HAP-1 (cell line): ENCODE results near the gene SP140.
"Not testable (repeated sequence)": the region's sequence is repeated elsewhere in the genome, so short reads cannot be mapped to it uniquely, and the experiment has no call there.

Experiments
- DNase-seq, 2 experiments: peaks; one replicate each; pipeline ENCODE4 v3.0.0-alpha.2; 2016 to 2020; ENCODE audit warnings: low spot score in 2 of 2
- H3K27me3 ChIP-seq: fragments of 250-450 bp; sonication (Bioruptor Pico); 2 replicates; pipeline ENCODE4 v1.5.1; 2020; ENCODE audit warnings: low read depth, mild to moderate bottlenecking, moderate library complexity
- H3K36me3 ChIP-seq: fragments of 250-450 bp; sonication (Bioruptor Pico); replicated peaks from 2 replicates; pipeline ENCODE4 v1.5.1; 2020; ENCODE audit warnings: mild to moderate bottlenecking
- H3K4me1 ChIP-seq: fragments of 250-450 bp; sonication (Bioruptor Pico); 2 replicates; pipeline ENCODE4 v1.5.1; 2020; ENCODE audit warnings: mild to moderate bottlenecking
- H3K4me3 ChIP-seq: fragments of 250-450 bp; sonication (Bioruptor Pico); 2 replicates; pipeline ENCODE4 v1.5.1; 2020; ENCODE audit warnings: mild to moderate bottlenecking, moderate library complexity
- H3K9me3 ChIP-seq: fragments of 250-450 bp; sonication (Bioruptor Pico); 2 replicates; pipeline ENCODE4 v1.5.1; 2020; ENCODE audit warnings: mild to moderate bottlenecking, moderate library complexity
- in situ Hi-C: fragments of 300-500 bp; cut with MboI; formaldehyde crosslinking; loops from 3 replicates; pipeline ENCODE4 v1.14.3; 2020; ENCODE audit warnings: low sequenced_read_pairs, inconsistent platforms, mixed read lengths

SP140 gene

DNA sequence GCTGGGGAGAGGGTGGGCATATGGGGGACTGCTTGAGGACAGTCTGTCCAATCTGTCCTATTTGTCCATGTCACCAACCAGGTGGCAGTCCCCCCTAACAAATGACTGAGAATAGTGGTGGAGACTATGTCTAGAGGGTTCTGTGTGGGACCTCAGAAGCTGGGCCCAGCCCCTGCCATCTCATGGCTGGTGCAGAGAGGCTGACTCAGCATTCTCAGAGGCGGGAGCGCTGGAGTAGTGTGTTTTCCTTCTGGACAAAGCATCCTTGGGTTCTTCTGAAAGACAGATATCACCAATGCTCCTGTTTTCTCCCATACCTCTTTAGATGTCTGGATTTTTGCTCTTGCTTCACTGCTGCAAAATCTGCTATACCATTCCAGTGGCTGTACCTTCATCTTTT lies 57.4 kb downstream of the SP140 start:
- Histone ChIP-seq H3K9me3 (no peaks in the 10 kb centered on the region), H3K27me3 (no peaks in the 10 kb centered on the region)
- in situ Hi-C loops = no loop called here

DNA sequence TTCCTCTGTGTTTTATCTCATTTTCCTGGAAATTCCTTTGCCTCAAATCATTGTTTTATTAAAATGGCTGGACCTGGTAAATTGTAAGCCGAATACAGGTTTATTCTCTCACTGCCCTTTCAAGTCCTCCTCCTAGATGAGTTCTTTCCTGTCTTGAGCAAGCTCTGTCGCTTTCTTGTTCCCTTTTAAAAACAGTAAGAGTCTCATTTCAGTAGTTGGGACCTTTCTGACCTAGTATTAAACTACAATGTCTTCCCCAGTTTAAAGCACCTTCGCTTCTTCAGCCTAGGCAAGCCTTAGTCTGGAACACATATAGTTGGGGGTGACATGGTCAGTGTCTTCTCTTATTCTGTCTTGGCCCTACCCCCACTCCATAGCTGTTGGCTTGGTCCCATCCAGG lies 60.5 kb downstream of the SP140 start:
- no peak overlapping the region for H3K4me3 ChIP-seq
- H3K4me1 ChIP-seq = no peaks in the 10 kb centered on the region
- no peak for DNase-seq
- H3K27me3 ChIP-seq = no peaks in the 10 kb centered on the region
- H3K36me3 ChIP-seq = no peaks in the 10 kb centered on the region
- H3K9me3 ChIP-seq = no peaks in the 10 kb centered on the region
- in situ Hi-C loops = no loop called here

More for the DNA sequence above, 57.4 kb downstream of the SP140 start:
- DNase-seq = no peak
- H3K36me3 ChIP-seq = no peaks in the 10 kb centered on the region
- H3K4me1 ChIP-seq = no peaks in the 10 kb centered on the region
- no peak overlapping the region for H3K4me3 ChIP-seq

GRCh38 chr2:230289311-230289710 lies 63.8 kb downstream of the SP140 start:
- H3K9me3 ChIP-seq, H3K4me3 ChIP-seq, H3K36me3 ChIP-seq, H3K4me1 ChIP-seq, in situ Hi-C loops, H3K27me3 ChIP-seq: not testable (repeated sequence)
- DNase-seq = peak in 1 of 2 experiments; percentile 24

- DNase-seq = no peak
- in situ Hi-C loops = no loop called here
Observed at GRCh38 chr2:230295192-230295591, 69.7 kb downstream of the SP140 start.

DNA sequence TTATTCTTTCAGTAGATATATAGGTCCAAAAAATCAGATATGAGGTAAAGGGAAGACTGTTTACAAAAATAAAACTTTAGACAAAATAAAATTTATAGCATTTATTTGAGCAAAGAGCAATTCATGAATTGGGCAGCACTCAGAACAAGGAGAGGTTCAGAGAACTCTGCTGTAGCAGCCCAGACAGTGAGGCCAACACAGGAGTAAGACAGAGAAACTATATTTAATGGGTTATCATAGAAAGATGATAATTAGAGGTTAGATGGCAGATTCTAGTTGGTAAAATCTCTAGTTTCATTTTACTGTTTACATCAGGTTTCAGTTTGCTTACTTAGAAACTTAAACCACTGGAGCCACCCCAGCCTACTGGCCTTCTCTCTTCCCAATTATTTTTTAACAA lies 71.4 kb downstream of the SP140 start:
- no peak for DNase-seq
- Histone ChIP-seq H3K27me3 (no peaks in the 10 kb centered on the region), H3K36me3 (no peaks in the 10 kb centered on the region), H3K4me3 (no peak overlapping the region), H3K4me1 (no peaks in the 10 kb centered on the region), H3K9me3 (no peaks in the 10 kb centered on the region)
- in situ Hi-C loops = no loop called here

More at GRCh38 chr2:230295192-230295591, 69.7 kb downstream of the SP140 start:
- no peaks in the 10 kb centered on the region for H3K36me3 ChIP-seq
- no peaks in the 10 kb centered on the region for H3K27me3 ChIP-seq
- H3K4me3 ChIP-seq = no peak overlapping the region
- no peaks in the 10 kb centered on the region for H3K4me1 ChIP-seq
- no peaks in the 10 kb centered on the region for H3K9me3 ChIP-seq

GRCh38 chr2:230299618-230300017 lies 74.1 kb downstream of the SP140 start:
- in situ Hi-C loops = no loop called here
- H3K36me3 ChIP-seq = no peaks in the 10 kb centered on the region
- H3K9me3 ChIP-seq = no peaks in the 10 kb centered on the region
- H3K27me3 ChIP-seq = no peaks in the 10 kb centered on the region
- no peak overlapping the region for H3K4me3 ChIP-seq
- H3K4me1 ChIP-seq = no peaks in the 10 kb centered on the region
- no peak for DNase-seq

GRCh38 chr2:230305416-230306275 lies 80.1 kb downstream of the SP140 start:
- no peaks in the 10 kb centered on the region for H3K27me3 ChIP-seq
- H3K4me3 ChIP-seq = no peak overlapping the region
- no peaks in the 10 kb centered on the region for H3K4me1 ChIP-seq
- H3K9me3 ChIP-seq = no peaks in the 10 kb centered on the region
- in situ Hi-C loops = no loop called here
- DNase-seq = no peak
- H3K36me3 ChIP-seq = no peaks in the 10 kb centered on the region

- Histone ChIP-seq H3K4me3 (no peak overlapping the region), H3K36me3 (no peaks in the 10 kb centered on the region), H3K9me3 (no peaks in the 10 kb centered on the region), H3K4me1 (no peaks in the 10 kb centered on the region), H3K27me3 (no peaks in the 10 kb centered on the region)
- DNase-seq = no peak
- in situ Hi-C loops = no loop called here
Observed at GRCh38 chr2:230306474-230306873, 80.9 kb downstream of the SP140 start.

GRCh38 chr2:230307485-230307884 lies 81.9 kb downstream of the SP140 start:
- H3K4me1 ChIP-seq = no peaks in the 10 kb centered on the region
- H3K4me3 ChIP-seq = no peak overlapping the region
- H3K9me3 ChIP-seq = no peaks in the 10 kb centered on the region
- no peaks in the 10 kb centered on the region for H3K27me3 ChIP-seq
- no peaks in the 10 kb centered on the region for H3K36me3 ChIP-seq
- in situ Hi-C loops = no loop called here
- no peak for DNase-seq

GRCh38 chr2:230308402-230309000 lies 83.0 kb downstream of the SP140 start:
- Histone ChIP-seq H3K4me3 (no peak overlapping the region), H3K36me3 (no peaks in the 10 kb centered on the region), H3K4me1 (no peaks in the 10 kb centered on the region), H3K27me3 (no peaks in the 10 kb centered on the region), H3K9me3 (no peaks in the 10 kb centered on the region)
- in situ Hi-C loops = no loop called here
- DNase-seq = no peak

DNA sequence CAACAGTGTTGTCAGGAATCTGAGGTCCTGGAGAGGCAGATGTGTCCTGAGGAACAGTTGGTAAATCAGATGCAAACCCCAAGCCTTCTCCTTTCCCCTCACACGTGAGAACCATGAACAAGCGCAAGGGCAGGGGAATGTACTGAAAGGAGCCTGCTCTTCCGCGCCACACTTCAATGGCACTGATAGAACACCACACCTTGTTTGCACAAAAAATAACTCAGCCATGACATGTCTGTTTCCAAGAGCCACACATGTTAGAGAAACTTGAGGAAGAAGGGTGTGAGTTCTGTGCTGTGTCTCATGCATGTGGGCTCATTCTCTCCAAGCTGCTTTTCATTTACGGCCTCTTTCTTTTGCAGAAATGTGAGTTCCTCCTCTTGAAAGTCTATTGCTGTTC lies 85.3 kb downstream of the SP140 start:
- H3K4me1 ChIP-seq, in situ Hi-C loops, H3K4me3 ChIP-seq, H3K27me3 ChIP-seq, H3K9me3 ChIP-seq, H3K36me3 ChIP-seq, DNase-seq: not testable (repeated sequence)

DNA sequence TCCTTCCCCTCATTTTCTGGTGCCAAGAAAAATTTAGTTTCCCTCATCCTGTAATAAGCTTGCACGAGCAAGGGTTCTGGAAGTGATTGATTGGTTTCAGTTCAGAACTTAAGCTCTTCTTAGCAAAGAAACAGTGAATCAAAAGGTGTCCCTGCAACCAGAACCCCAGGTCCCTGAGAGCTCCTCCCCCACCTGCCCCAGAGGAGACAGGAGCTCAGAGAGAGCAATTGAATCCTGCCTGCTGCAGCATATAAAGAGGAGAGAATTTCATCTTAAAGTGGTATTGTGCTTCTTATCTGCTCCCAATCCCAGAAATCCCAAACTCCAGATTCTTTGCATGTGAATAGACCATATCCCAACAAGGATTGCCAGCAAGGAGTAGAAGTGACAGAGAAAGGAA lies 86.1 kb downstream of the SP140 start:
- DNase-seq, in situ Hi-C loops, H3K4me3 ChIP-seq, H3K36me3 ChIP-seq, H3K4me1 ChIP-seq, H3K27me3 ChIP-seq, H3K9me3 ChIP-seq: not testable (repeated sequence)

GRCh38 chr2:230312638-230313037 lies 87.1 kb downstream of the SP140 start:
- Histone ChIP-seq H3K27me3 (no peaks in the 10 kb centered on the region), H3K4me3 (no peak overlapping the region), H3K9me3 (no peaks in the 10 kb centered on the region), H3K4me1 (no peaks in the 10 kb centered on the region), H3K36me3 (no peaks in the 10 kb centered on the region)
- no peak for DNase-seq
- in situ Hi-C loops = no loop called here

DNA sequence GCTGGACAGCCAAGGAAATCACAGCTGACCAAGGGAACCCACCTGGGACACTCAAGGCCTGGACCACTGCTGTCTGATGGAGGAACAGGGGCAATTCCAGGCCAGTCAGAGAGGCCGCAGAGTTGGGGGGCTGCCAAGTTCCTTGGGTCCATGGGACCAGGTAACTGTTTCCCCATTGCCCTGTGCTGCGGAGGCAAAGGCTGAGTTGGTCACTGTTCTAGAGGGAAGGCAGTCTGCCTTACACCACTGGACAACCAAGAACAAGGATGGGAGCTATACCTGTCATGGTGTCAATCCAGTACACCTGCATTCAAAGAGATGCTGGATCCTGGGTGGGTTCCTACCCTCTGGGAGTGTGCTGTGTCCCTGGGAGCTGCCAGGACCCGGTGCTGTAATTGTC lies 91.8 kb downstream of the SP140 start:
- in situ Hi-C loops = no loop called here
- H3K27me3 ChIP-seq = no peaks in the 10 kb centered on the region
- no peaks in the 10 kb centered on the region for H3K9me3 ChIP-seq
- H3K4me1 ChIP-seq = no peaks in the 10 kb centered on the region
- DNase-seq = no peak
- H3K4me3 ChIP-seq = no peak overlapping the region
- H3K36me3 ChIP-seq = no peaks in the 10 kb centered on the region
